A549 treated with DMSO at 1 μM for 4 hours (cell line): ENCODE data around the gene GALNT2. TPM values are rescaled to one million over a fixed set of nuclear protein-coding genes. Genes with fewer than 3 reads are reported as not detected.

Experiments
- total RNA-seq: library from RNA; stranded (reverse); fragments of 200-300 nt; extraction: Qiagen RNA extraction; gene quantifications from 5 replicates; pipeline ENCODE4 v1.2.3, GENCODE V29; 2022; ENCODE audit warnings: low read depth

Gene GALNT2
- total RNA-seq = 146 to 174 TPM (median 163 TPM) in 5 replicates

GRCh38 chr1:230066466-230067404 lies at the start of gene GALNT2:
TSS of gene GALNT2 (plus strand) at chr1:230067238. CDS start at chr1:230067281, 43 bp downstream.

